Prostate gland (tissue), 2 donors: ENCODE measurements around the gene ANKRD23. TPM values are rescaled to one million over a fixed set of nuclear protein-coding genes. Genes with fewer than 3 reads are reported as not detected.
"Not testable (repeated sequence)": the region's sequence is repeated elsewhere in the genome, so short reads cannot be mapped to it uniquely, and the experiment has no call there.

Experiments used
- DNase-seq: peaks from one replicate; pipeline ENCODE4 v3.0.0-alpha.2; 2019; ENCODE audit warnings: low spot score
- H3K27ac ChIP-seq, 2 donors: fragments of 200-600 bp; sonication (generic); 2 replicates each; pipeline ENCODE4 v1.5.1; 2017 to 2019
- H3K27me3 ChIP-seq: fragments of 200-600 bp; sonication (generic); replicated peaks from 2 replicates; pipeline ENCODE4 v1.5.1; 2019; ENCODE audit not compliant: insufficient read depth
- H3K36me3 ChIP-seq, 2 donors: fragments of 200-600 bp; sonication (generic); 1 replicate in 1 of 2; 2 replicates in 1 of 2; pipeline versions ENCODE4 v1.5.1 to v1.8.1; 2017 to 2019
- H3K4me1 ChIP-seq: fragments of 200-600 bp; sonication (generic); replicated peaks from 2 replicates; pipeline ENCODE4 v1.5.1; 2019
- H3K4me3 ChIP-seq, 2 donors: fragments of 200-600 bp; sonication (generic); 2 replicates each; pipeline ENCODE4 v1.5.1; 2017 to 2019
- H3K9me3 ChIP-seq: fragments of 200-600 bp; sonication (generic); 2 replicates; pipeline ENCODE4 v1.5.1; 2017
- POLR2A ChIP-seq: fragments of 450-650 bp; IDR thresholded peaks from one replicate; pipeline ENCODE4 v1.6.1; 2016; ENCODE audit warnings: antibody characterized with exemption, mild to moderate bottlenecking
- POLR2AphosphoS5 ChIP-seq: sonication (generic); formaldehyde crosslinking; IDR thresholded peaks from one replicate; pipeline ENCODE4 v1.6.1; 2017; ENCODE audit warnings: antibody characterized with exemption
- WGBS: methylation state at CpG from one replicate; pipeline ENCODE4 v1.1.5; 2018; 5-methylcytosine and 5-hydroxymethylcytosine counted together
- intact Hi-C: fragments of 100-400 bp; cut with DNase I; formaldehyde crosslinking; loops from one replicate; pipeline ENCODE4 v1.14.2; 2022
- total RNA-seq, 2 donors: library from RNA; depleted of rRNA; stranded (reverse); fragments of >200 nt; gene quantifications; one replicate each; pipeline ENCODE4 v1.1.0, GENCODE V29; 2016
- TF ChIP-seq, protein P1 (sequence below), 4 experiments: fragments of 200-600 bp in 2 of 4; fragments of 450-650 bp in 2 of 4; sonication (generic) in 2 of 4; IDR thresholded peaks; 1 replicate in 3 of 4; 2 replicates in 1 of 4; pipeline ENCODE4 v1.5.1; 2016 to 2019; ENCODE audit warnings: antibody characterized with exemption in 4 of 4, mild to moderate bottlenecking in 2 of 4, moderate library complexity in 2 of 4

ANKRD23 gene
- total RNA-seq, 2 donors from 2014 or later, result 11.4 to 15.2 TPM

DNA sequence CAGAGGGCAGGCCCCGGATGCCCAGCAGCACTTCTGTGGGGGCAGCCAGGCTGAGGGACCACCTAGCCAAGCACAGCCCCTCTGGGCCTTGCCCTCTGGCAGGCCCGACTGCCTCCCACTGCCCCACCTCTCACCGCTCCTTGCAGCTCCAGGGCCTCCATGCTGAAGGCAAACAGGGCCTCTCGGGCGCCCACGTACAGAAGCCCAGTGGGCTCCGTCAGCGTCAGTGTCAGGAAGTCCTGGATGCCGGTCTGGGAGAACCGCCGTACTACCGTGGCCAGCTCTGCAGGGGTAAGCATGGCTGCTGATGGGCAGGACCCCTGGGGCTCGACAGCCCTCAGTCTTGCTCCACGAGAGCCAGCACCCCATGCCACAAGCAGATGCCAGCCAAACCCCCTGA is 22.3 kb upstream of the ANKRD23 start:
- TF ChIP-seq POLR2AphosphoS5 (no peak), POLR2A (no peak)
- TF ChIP-seq, protein P1, sequence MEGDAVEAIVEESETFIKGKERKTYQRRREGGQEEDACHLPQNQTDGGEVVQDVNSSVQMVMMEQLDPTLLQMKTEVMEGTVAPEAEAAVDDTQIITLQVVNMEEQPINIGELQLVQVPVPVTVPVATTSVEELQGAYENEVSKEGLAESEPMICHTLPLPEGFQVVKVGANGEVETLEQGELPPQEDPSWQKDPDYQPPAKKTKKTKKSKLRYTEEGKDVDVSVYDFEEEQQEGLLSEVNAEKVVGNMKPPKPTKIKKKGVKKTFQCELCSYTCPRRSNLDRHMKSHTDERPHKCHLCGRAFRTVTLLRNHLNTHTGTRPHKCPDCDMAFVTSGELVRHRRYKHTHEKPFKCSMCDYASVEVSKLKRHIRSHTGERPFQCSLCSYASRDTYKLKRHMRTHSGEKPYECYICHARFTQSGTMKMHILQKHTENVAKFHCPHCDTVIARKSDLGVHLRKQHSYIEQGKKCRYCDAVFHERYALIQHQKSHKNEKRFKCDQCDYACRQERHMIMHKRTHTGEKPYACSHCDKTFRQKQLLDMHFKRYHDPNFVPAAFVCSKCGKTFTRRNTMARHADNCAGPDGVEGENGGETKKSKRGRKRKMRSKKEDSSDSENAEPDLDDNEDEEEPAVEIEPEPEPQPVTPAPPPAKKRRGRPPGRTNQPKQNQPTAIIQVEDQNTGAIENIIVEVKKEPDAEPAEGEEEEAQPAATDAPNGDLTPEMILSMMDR (IDR thresholded peaks at IDR 0.05), result no peak
- peak overlapping the region in 1 of 2 donors; percentile 99 for H3K27ac ChIP-seq
- no peaks in the 10 kb centered on the region for H3K9me3 ChIP-seq
- peaks cover 11% of the 10 kb centered on the region for H3K4me1 ChIP-seq
- DNase-seq, result no peak
- WGBS, result 65% methylated on average over 14 of the region's 14 CpGs
- H3K27me3 ChIP-seq, result no peaks in the 10 kb centered on the region
- H3K36me3 ChIP-seq, result peaks cover 15 to 35% of the 10 kb centered on the region in 2 donors
- intact Hi-C loops, result loop anchor here (10.0 kb wide), 1 partner anchor 331 kb away; the partner anchor contains the start of gene ARID5A
- no peak overlapping the region for H3K4me3 ChIP-seq

DNA sequence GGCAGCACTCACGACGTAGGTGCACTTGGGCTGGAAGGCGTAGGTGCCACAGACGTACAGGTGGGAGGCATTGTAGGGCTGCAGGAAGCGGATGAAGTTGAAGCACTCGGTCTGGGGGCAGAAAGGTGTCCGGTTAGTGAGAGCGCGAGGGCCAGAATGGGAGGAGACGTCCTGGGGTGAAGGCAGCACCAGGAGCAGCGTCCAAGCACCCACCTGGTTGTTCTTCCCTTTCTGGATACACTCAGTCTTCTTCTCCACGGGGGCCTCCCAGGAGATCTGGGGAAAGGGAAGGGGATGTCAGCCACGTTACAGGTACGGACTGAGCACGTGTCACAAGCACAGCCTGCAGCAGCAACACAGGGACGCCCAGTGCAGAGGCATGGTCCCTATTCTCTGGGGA is 21.8 kb upstream of the ANKRD23 start:
- no peak for DNase-seq
- Histone ChIP-seq H3K27ac (no peak overlapping the region), H3K4me3 (no peak overlapping the region), H3K4me1 (peaks cover 11% of the 10 kb centered on the region), H3K36me3 (peaks cover 15 to 35% of the 10 kb centered on the region in 2 donors), H3K27me3 (no peaks in the 10 kb centered on the region), H3K9me3 (no peaks in the 10 kb centered on the region)
- intact Hi-C loops, result loop anchor here (10.0 kb wide), 1 partner anchor 331 kb away; the partner anchor contains the start of gene ARID5A
- TF ChIP-seq POLR2A (no peak), POLR2AphosphoS5 (no peak)
- TF ChIP-seq, protein P1 (IDR thresholded peaks at IDR 0.05), result no peak
- 77% methylated on average over 16 of the region's 16 CpGs for WGBS

DNA sequence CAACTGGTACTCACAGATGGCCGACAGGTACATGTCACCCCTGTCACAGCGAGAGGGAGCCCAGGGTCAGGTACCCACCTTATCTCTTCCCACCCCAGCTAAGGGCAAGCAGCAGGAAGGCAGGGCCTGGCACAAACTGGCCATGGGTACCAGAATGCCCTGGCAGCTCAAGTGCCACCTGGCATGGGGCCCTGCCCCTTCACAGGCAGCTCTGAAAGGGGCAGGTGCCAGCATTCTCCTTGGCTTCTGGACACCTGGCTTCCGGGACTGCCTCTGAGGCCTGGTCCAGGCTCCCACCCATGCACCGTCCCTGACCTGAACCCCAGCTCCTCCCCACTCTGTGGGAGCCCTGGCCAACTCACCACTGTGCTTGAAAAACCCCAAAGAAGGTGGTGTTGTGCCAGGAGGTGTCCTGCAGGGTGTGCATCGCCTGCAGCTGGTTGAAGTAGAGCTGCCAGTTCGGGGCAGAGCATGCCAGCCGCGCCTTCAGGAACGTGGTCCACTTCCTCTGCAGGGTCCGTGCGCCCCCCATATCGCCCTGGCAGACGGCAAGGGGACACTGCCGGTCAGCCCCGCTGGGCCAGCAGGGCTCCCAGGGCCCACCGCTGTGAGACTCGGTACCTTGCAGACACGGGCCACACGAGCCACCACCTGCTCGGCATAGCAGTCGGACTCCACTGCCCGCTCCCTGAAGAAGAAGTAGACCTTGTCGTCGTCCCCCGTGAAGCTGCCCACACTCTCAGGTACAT is 20.7 kb upstream of the ANKRD23 start:
- no peaks in the 10 kb centered on the region for H3K9me3 ChIP-seq
- DNase-seq, result no peak
- H3K27me3 ChIP-seq, result no peaks in the 10 kb centered on the region
- TF ChIP-seq POLR2A, result no peak
- peaks cover 15 to 35% of the 10 kb centered on the region in 2 donors for H3K36me3 ChIP-seq
- no peak overlapping the region for H3K4me3 ChIP-seq
- peaks cover 15% of the 10 kb centered on the region for H3K4me1 ChIP-seq
- WGBS, result 73% methylated on average over 25 of the region's 25 CpGs
- no peak overlapping the region for H3K27ac ChIP-seq
- intact Hi-C loops, result loop anchor here (10.0 kb wide), 1 partner anchor 330 kb away; the partner anchor contains the start of gene ARID5A

DNA sequence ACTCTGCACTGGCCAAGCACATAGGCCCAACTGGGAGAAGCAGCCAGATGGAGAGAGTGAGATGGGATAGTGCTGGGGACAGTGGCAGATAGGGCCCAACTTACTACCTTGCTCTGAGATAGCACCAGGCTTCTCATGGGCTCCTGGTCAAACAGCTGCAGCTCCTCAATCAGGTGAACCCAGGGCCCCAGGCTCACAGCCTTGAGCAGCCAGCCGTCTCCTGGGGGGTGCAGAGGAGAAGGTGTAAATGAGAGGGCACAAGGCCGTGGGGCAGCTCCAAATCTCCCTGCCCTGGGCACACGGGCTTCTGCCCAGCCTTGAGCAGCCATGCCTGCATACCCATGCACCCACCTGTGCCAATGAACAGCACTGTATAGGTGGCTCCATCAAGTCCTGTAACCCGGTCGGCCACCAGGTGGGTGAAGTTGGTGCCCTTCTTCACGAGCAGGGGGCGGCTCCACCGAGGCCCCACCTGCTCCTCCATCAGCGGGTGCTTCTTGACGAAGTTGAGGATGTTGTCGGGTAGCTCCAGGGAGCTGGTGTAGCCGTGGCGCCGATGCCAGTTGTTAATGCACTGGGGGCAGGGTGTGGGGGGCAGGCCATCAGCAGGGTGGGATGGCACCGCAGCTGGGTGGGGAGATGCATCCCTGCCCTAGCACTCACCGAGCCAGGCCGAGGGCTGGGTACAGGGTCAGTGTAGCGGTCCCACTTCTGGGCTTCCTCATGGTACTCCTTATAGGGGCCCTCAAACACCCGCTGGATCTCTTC is 19.9 kb upstream of the ANKRD23 start:
- Histone ChIP-seq H3K4me3 (no peak overlapping the region), H3K27ac (no peak overlapping the region), H3K4me1 (peaks cover 20% of the 10 kb centered on the region), H3K27me3 (no peaks in the 10 kb centered on the region), H3K9me3 (no peaks in the 10 kb centered on the region), H3K36me3 (peaks cover 15 to 35% of the 10 kb centered on the region in 2 donors)
- DNase-seq, result no peak
- 79% methylated on average over 13 of the region's 19 CpGs for WGBS
- TF ChIP-seq POLR2AphosphoS5 (no peak), POLR2A (no peak)
- TF ChIP-seq, protein P1 (IDR thresholded peaks at IDR 0.05), result no peak
- intact Hi-C loops, result loop anchor here (10.0 kb wide), 1 partner anchor 329 kb away; the partner anchor contains the start of gene ARID5A

DNA sequence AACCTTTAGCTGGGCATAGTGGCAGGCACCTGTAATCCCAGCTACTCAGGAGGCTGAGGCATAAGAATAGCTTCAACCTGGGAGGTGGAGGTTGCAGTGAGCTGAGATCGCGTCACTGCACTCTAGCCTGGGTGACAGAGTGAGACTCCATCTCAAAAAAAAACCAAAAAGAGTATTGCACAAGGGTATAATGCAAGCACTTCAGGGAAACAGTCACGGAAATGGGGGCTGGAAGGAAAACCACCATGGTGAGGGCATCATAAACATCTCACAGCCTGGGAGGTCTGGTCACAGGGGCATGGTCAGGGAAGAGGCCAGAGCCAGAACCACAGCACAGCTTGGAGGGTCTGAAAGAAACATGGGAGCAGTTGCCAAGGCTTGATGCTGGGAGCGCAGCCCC is 19.2 kb upstream of the ANKRD23 start:
- not testable (repeated sequence) for DNase-seq, H3K4me3 ChIP-seq, H3K9me3 ChIP-seq, H3K27ac ChIP-seq, H3K27me3 ChIP-seq
- Histone ChIP-seq H3K36me3 (peaks cover 15 to 35% of the 10 kb centered on the region in 2 donors), H3K4me1 (peaks cover 20% of the 10 kb centered on the region)
- WGBS, result 85% methylated on average over 4 of the region's 4 CpGs
- intact Hi-C loops, result loop anchor here (10.0 kb wide), 1 partner anchor 328 kb away; the partner anchor contains the start of gene ARID5A
